Activated naive CD4-positive, alpha-beta T cell treated with anti-CD3 and anti-CD28 coated beads, Interleukin-2, amount 50 U/mL, for 72 hours (primary cell): ENCODE data around the gene INSR. TPM values are rescaled to one million over a fixed set of nuclear protein-coding genes. Genes with fewer than 3 reads are reported as not detected.
"Not testable (repeated sequence)": the region's sequence is repeated elsewhere in the genome, so short reads cannot be mapped to it uniquely, and the experiment has no call there.

Experiments
- ATAC-seq, 2 donors: fragments of 150-1000 bp; cut with Tn5 transposase; 2 replicates each; pipeline ENCODE4 v1.10.0; 2021; ENCODE audit warnings: mild to moderate bottlenecking in 2 of 2, moderate library complexity in 2 of 2
- DNase-seq, 2 donors: peaks; one replicate each; pipeline ENCODE4 v3.0.0; 2021 to 2022; ENCODE audit warnings: low spot score in 2 of 2
- H3K27ac Mint-ChIP-seq, 2 donors: one replicate each; pipeline ENCODE4 v1.8.0; 2022; ENCODE audit warnings: mild to moderate bottlenecking in 2 of 2, mixed read lengths in 2 of 2
- H3K36me3 Mint-ChIP-seq, 2 donors: one replicate each; pipeline ENCODE4 v1.8.0; 2022; ENCODE audit warnings: mixed read lengths in 2 of 2
- H3K9me3 Mint-ChIP-seq, 2 donors: one replicate each; pipeline ENCODE4 v1.8.0; 2022; ENCODE audit warnings: mixed read lengths in 2 of 2
- total RNA-seq, 2 donors: library from RNA; stranded (reverse); gene quantifications; one replicate each; pipeline ENCODE4 v1.2.3, GENCODE V29; 2022

Gene INSR
- total RNA-seq, 2 donors from 2014 or later = 3.6 TPM

DNA sequence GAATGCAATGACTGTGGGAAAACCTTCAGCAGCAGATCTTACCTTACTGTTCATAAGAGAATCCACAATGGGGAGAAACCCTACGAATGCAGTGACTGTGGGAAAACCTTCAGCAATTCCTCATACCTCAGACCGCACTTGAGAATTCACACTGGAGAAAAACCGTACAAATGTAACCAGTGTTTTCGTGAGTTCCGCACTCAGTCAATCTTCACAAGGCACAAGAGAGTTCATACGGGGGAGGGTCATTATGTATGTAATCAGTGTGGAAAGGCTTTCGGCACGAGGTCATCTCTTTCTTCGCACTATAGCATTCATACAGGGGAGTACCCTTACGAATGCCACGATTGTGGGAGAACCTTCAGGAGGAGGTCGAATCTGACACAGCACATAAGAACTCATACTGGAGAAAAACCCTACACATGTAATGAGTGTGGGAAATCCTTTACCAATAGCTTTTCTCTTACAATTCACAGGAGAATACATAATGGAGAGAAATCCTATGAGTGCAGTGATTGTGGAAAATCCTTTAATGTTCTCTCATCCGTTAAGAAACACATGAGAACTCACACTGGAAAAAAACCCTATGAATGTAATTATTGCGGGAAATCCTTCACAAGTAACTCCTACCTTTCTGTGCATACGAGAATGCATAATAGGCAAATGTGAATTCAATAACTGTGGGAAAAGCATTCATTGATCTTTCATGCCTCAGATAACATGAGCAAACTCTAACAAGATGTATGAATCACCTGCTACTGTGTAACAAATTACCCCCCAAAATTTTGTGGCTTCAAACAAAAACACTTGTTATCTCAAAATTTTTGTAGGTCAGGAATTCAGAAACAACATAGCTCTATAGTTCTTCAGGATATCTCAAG is 210.9 kb downstream of the INSR start:
- Mint-ChIP-seq H3K36me3 (peaks cover 79 to 93% of the 10 kb centered on the region in 2 donors), H3K27ac (peak overlapping the region; percentile 28 to 76), H3K9me3 (peaks cover 45 to 49% of the 10 kb centered on the region in 2 donors)
- ATAC-seq (no peak), DNase-seq (no peak)

DNA sequence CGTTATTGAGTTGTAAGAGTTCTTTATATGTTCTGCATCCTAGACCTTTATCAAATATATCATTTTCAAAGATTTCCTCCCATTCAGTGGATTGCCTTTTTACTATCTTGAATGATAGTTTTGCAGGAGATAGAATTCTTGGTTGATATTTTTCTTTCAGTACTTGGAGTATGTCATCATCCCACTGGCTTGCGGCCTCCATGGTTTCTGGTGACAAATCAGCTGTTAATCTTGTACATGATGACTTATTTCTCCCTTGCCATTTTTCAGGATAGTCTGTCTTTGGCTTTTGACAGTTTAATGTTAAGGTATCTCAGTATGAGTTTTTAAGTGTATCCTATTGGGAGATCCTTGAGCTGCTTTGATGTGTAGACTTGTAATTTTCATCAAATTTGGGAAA is 216.2 kb downstream of the INSR start:
- peaks cover 85 to 99% of the 10 kb centered on the region in 2 donors for H3K36me3 Mint-ChIP-seq
- DNase-seq = no peak

DNA sequence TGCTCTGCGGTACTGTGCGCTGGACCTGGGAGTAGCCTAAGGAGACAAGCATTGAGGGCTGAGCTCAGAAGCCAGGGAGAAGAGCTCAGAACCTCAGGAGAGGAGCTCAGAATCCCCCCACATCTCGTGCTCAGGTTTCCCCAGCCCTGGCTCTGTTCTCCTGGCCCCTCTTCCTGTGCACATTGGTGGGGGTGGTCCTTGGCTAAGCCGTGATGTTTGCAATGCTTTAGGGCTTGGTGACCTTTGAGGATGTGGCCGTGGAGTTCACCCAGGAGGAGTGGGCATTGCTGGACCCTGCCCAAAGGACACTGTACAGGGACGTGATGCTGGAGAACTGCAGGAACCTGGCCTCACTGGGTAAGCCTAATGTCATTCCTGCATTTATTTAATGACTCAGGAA is 218.1 kb downstream of the INSR start:
- ATAC-seq = no peak
- peaks cover 83 to 95% of the 10 kb centered on the region in 2 donors for H3K36me3 Mint-ChIP-seq
- H3K9me3 Mint-ChIP-seq = peaks cover 31 to 35% of the 10 kb centered on the region in 2 donors
- DNase-seq = no peak
- H3K27ac Mint-ChIP-seq = no peak overlapping the region

More for the DNA sequence above, 216.2 kb downstream of the INSR start:
- no peak for ATAC-seq
- H3K9me3 Mint-ChIP-seq = peaks cover 41 to 44% of the 10 kb centered on the region in 2 donors
- no peak overlapping the region for H3K27ac Mint-ChIP-seq

DNA sequence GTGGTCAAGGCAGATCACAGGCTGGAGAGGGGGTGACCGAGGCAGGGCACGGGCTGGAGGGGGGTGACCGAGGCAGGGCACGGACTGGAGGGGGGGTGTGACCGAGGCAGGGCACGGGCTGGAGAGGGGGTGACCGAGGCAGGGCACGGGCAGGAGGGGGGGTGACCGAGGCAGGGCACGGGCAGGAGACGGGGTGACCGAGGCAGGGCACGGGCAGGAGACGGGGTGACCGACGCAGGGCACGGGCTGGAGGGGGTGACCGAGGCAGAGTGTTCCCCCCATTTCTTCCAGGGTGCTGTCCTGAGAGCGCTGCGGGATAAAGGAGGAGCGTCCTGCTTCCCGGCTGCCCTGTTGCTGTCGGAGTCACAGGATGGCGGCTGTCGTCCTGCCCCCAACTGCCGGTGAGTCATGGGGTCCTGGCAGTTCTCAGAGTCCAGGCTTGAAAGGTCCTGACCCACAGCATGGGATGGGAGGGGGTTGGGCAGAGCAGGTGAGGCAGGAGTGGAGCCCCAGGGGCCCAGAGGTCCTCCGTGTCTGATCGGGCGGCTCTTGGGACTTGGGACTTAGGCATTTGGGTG is 219.4 kb downstream of the INSR start:
- peaks cover 22 to 25% of the 10 kb centered on the region in 2 donors for H3K9me3 Mint-ChIP-seq
- DNase-seq (peak in 1 of 2 donors; percentile 0), ATAC-seq (no peak)
- peaks cover 72 to 87% of the 10 kb centered on the region in 2 donors for H3K36me3 Mint-ChIP-seq
- H3K27ac Mint-ChIP-seq = no peak overlapping the region

DNA sequence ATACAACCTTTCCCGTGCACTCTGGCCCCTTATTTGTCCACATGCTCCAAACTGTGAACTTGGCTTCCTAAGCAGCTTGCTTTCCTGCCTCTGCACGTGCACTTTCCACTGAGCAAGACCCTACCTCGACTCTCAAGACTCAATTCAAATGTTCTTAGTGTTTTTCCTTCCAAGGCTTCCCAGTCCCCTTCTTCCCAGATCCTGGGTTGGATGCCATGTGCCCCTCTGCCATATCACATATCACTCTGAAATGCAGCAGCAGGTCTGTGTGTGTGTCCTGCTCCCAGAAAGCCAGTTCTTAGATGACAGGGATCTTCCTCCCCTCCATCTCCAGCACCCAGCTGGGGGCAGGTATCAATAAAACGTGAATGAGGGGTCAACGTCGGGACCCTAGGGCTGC is 221.7 kb downstream of the INSR start:
- Mint-ChIP-seq H3K9me3 (peaks cover 5 to 6% of the 10 kb centered on the region in 2 donors), H3K36me3 (peaks cover 56 to 71% of the 10 kb centered on the region in 2 donors), H3K27ac (peak overlapping the region in 1 of 2 donors; percentile 57)
- ATAC-seq (no peak), DNase-seq (no peak)

DNA sequence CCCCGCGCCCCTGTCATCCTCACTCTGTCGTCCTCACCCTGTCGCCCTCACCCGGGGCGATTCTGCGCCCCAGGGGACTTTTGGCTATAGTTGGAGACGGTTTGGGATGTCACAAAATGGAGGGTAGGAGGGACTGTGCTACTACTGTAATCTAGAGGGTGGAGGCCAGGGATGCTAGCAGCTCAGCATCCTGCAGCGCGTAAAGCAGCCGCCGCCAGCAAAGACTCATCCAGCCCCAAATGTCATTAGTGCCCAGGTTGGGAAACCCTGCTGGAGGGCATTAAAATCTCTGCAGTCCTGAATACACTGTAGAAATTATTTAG is 224.3 kb downstream of the INSR start:
- peak overlapping the region; percentile 67 to 96 for H3K27ac Mint-ChIP-seq
- ATAC-seq = peak in 1 of 2 donors; percentile 25
- no peak for DNase-seq
- H3K36me3 Mint-ChIP-seq = peaks cover 31 to 44% of the 10 kb centered on the region in 2 donors
- H3K9me3 Mint-ChIP-seq = peaks cover 4% of the 10 kb centered on the region in 2 donors

DNA sequence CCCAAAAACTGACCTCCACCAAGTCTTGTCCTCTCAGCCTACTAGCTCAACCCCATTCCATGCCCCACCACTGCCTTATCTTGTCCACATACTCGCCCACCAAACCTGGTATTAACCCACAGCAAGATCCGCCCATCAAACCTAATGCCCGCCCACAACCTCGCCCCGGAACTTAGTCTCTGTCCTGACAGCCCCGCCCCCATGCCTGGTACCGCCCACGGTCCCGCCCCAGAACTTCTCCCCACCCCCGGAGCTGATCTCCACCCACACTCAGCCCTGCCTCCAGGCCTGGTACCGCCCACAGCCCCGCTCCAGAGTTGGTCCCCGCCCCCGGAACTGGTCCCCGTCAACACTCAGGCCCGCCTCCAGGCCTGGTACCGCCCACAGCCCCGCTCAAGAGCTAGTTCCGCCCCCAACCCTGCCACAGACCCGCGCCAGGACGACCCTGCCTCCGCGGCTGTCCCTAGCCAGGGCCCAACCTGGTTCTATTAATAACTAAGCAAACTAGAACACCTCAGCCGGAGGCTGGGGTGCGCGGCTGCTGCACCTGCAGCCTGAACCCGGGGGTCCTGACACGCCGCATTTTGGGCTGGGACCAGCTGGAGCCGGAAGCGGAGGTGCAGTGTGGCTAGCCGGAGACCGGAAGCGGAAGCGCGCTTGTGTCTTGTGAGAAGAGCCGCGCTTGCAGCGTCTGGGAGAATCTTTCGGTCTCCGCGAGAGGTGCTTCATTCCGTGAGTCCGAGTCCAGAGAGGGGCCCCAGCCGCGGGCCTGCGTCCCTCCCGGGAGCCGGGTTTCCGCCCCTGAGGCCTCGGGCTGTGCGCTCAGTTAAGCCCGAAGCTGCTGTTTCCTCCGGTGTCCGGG is 224.9 kb downstream of the INSR start, which contains the start of gene ZNF557:
ZNF557 (plus strand) TSS at position 662 of the 862 bp plus-strand sequence. CDS start 5,372 bp downstream, outside the sequence.
- peak within 1 kb of the TSS; percentile 93 to 96 for H3K27ac Mint-ChIP-seq
- ATAC-seq (peak; percentile 96), DNase-seq (peak; percentile 98)
- peaks cover 1 to 4% of the 10 kb centered on the region in 2 donors for H3K9me3 Mint-ChIP-seq
- H3K36me3 Mint-ChIP-seq = peaks cover 25 to 38% of the 10 kb centered on the region in 2 donors

DNA sequence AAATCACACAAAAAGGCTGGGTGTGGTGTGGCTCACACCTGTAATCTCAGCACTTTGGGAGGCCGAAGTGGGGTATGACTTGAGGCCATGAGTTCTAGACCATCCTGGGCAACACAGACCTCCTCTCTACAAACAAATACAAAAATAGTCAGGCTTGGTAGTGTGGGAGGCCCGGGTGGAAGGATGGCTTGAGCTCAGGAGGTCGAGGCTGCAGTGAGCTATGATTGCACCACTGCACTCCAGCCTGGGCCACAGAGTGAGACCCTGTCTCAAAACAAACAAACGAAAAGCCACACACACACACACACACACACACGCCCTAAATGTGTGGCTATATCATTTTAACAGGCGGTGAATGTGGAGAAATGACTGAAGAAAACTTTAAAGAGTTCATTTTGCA is 225.6 kb downstream of the INSR start:
- peak in 1 of 2 donors; percentile 2 for DNase-seq
- no peak for ATAC-seq
- H3K27ac Mint-ChIP-seq = peak overlapping the region in 1 of 2 donors; percentile 96
- H3K9me3 Mint-ChIP-seq = peaks cover 0 to 4% of the 10 kb centered on the region in 2 donors
- H3K36me3 Mint-ChIP-seq = peaks cover 22 to 31% of the 10 kb centered on the region in 2 donors

DNA sequence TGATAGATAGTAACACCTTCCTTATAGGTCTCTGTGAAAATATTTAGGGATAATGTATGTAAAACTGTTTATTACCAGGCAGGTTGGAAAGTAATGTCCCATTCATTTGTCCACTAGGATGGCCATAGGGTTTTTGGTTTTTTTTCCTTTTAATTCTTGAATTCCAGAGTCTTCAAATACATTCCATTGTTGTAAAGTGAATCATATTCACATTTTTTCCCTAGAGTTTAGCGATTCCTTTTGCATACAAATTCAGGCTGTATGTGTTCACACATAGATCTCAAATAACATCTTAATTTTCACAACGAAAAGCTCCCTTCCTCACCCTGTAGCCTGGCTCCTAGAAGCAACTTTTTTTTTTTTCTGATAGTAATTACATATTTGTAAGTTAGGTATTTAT is 226.5 kb downstream of the INSR start:
- H3K36me3 Mint-ChIP-seq = peaks cover 20 to 24% of the 10 kb centered on the region in 2 donors
- ATAC-seq = no peak
- DNase-seq = no peak
- no peak overlapping the region for H3K27ac Mint-ChIP-seq
- peaks cover 0 to 4% of the 10 kb centered on the region in 2 donors for H3K9me3 Mint-ChIP-seq

DNA sequence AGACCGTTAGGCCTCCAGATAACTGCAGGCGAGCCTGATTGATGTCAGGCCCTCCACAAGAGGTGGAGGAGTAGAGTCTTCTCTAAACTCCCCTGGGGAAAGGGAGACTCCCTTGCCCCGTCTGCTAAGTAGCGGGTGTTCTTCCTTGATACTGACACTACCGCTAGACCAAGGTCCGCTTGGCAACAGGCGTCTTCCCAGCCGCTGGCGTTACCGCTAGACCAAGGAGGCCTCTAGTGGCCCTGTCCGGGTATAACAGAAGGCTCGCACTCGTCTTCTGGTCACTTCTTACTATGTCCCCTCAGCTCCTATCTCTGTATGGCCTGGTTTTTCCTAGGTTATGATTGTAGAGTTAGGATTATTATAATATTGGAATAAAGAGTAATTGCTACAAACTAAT is 227.1 kb downstream of the INSR start:
- H3K27ac Mint-ChIP-seq, ATAC-seq, H3K9me3 Mint-ChIP-seq: not testable (repeated sequence)
- peak in 1 of 2 donors; percentile 2 for DNase-seq
- H3K36me3 Mint-ChIP-seq = peaks cover 14 to 18% of the 10 kb centered on the region in 2 donors

DNA sequence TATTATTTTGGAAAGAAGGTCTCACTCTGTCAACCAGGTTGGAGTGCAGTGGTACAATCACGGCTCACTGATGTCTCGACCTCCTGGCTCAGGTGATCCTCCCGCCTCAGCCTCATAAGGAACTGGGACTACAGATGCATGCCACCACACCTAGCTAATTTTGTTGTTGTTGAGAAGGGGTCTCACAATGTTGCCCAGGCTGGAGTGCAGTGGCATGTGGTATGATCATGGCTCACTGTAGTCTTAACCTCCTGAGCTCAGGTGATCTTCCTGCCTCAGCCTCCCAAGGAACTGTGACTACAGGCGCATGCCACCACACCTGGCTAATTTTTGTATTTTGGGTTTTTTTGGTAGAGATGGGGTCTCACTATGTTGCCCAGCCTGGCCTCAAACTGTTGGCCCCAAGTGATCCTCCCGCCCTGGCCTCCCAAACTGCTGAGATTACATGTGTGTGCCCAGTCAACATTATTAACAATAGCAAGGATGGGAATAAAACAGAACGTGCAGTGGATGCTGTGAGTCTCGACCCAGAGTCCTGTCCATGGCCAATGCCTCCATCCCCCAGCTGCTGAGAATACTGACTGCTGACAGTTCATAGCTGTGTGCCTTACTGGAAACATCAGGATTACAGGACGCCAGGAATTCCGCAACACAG is 230.3 kb downstream of the INSR start:
- Mint-ChIP-seq H3K9me3 (peaks cover 0 to 4% of the 10 kb centered on the region in 2 donors), H3K36me3 (no peaks in the 10 kb centered on the region), H3K27ac (no peak overlapping the region)
- DNase-seq (peak in 1 of 2 donors; percentile 2), ATAC-seq (peak; percentile 65 to 81)

DNA sequence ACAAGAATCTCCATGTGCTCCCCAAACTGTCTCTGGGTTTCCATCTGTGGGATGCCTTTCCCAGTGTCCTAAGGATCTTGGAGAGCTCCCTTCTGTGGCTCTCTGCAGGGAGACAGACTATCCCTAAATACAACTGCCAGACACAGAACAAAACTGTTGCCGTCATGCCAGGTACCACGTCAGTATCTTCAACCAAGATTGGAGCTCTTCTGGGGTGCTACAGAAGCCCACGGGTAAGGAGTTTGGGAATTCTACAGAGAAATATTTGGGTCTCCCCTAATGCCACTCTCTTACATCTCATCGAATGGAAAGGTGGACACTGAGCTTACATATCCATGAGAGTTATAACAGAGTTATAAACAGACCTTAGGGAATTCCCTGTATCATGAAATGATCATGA is 230.9 kb downstream of the INSR start:
- peak in 1 of 2 donors; percentile 2 for DNase-seq
- Mint-ChIP-seq H3K27ac (no peak overlapping the region), H3K9me3 (peaks cover 0 to 4% of the 10 kb centered on the region in 2 donors), H3K36me3 (no peaks in the 10 kb centered on the region)
- peak; percentile 63 to 75 for ATAC-seq

Other genes with a start within 250 kb of the INSR start
- not detected for gene MBD3L2, start 245.1 kb downstream of the INSR start, total RNA-seq
- not detected for gene MBD3L3, start 235.7 kb downstream of the INSR start, total RNA-seq
- 1 to 10 TPM; 7.9 to 8.3 TPM for gene ZNF557, start 224.7 kb downstream of the INSR start, total RNA-seq
- 10 to 100 TPM; 30.1 to 36.0 TPM for gene ARHGEF18, start 54.5 kb upstream of the INSR start, total RNA-seq
- under 1 TPM; 0.27 to 0.74 TPM for gene PEX11G, start 194.6 kb upstream of the INSR start, total RNA-seq
- 10 to 100 TPM in 1 of 2 donors, under 1 TPM in 1; 0.59 to 11.1 TPM for gene ZNF358, start 221.7 kb upstream of the INSR start, total RNA-seq
- 10 to 100 TPM; 10.3 to 11.0 TPM for gene MCOLN1, start 228.2 kb upstream of the INSR start, total RNA-seq
- 100 to 1,000 TPM; 102 to 138 TPM for gene PNPLA6, start 241.3 kb upstream of the INSR start, total RNA-seq